HepG2 (cell line): ENCODE measurements around the gene STAT1. TPM values are rescaled to one million over a fixed set of nuclear protein-coding genes. Genes with fewer than 3 reads are reported as not detected.

Experiments used
- TCF7 ChIP-seq: sonication (generic); IDR thresholded peaks from 2 replicates; pipeline ENCODE4 v1.6.1; 2016; ENCODE audit warnings: antibody characterized with exemption, low read depth
- THAP9 ChIP-seq: sonication (generic); formaldehyde crosslinking; IDR thresholded peaks from 2 replicates; pipeline ENCODE4; 2020; ENCODE audit warnings: missing genetic modification reagents, mild to moderate bottlenecking, borderline replicate concordance
- YEATS2 ChIP-seq: sonication (generic); formaldehyde crosslinking; IDR thresholded peaks from 2 replicates; pipeline ENCODE4 v1.4.0; 2020; ENCODE audit warnings: missing genetic modification reagents, borderline replicate concordance
- ZNF24 ChIP-seq: fragments of 450-650 bp; IDR thresholded peaks from 2 replicates; pipeline ENCODE4 v1.6.1; 2017; ENCODE audit warnings: antibody characterized with exemption, mild to moderate bottlenecking
- ZNF318 ChIP-seq: sonication (generic); formaldehyde crosslinking; IDR thresholded peaks from 2 replicates; pipeline ENCODE4 v1.4.0; 2020; ENCODE audit warnings: mild to moderate bottlenecking, missing genetic modification reagents
- ZNF629 ChIP-seq: sonication (generic); formaldehyde crosslinking; conservative IDR thresholded peaks from 2 replicates; pipeline ENCODE4 v1.5.0; 2020; ENCODE audit warnings: missing genetic modification reagents
- ZNF879 ChIP-seq: sonication (generic); formaldehyde crosslinking; IDR thresholded peaks from 2 replicates; pipeline ENCODE4 v1.8.1; 2023; ENCODE audit warnings: missing genetic modification reagents
- polyA plus RNA-seq, 8 experiments: library from polyadenylated mRNA; depleted of rRNA in 3 of 8; stranded (reverse) in 7 of 8; unstranded in 1 of 8; fragments of >200 nt; fragmentation: Illumina TruSeq in 4 of 8; extraction: Trizol in 4 of 8; gene quantifications; 2 replicates each; pipeline versions ENCODE4 v1.2.1 to v1.2.3, GENCODE V29; 2011 to 2016; ENCODE audit warnings: low read depth in 4 of 8, missing spikeins in 1 of 8, mixed read lengths in 1 of 8; ENCODE audit not compliant: insufficient read depth in 1 of 8
- total RNA-seq, 5 experiments: library from RNA; depleted of rRNA; stranded (reverse); fragments of >200 nt; fragmentation: Illumina TruSeq; extraction: Trizol; gene quantifications; 2 replicates each; pipeline ENCODE4 v1.2.3, GENCODE V29; 2016; ENCODE audit warnings: low read depth in 1 of 5

Gene STAT1
- total and polyA plus RNA-seq, 2 of the 13 experiments (the other 11 are each of a cell fraction or from before 2014, with no cell fraction given), result 21.8 to 59.6 TPM

DNA sequence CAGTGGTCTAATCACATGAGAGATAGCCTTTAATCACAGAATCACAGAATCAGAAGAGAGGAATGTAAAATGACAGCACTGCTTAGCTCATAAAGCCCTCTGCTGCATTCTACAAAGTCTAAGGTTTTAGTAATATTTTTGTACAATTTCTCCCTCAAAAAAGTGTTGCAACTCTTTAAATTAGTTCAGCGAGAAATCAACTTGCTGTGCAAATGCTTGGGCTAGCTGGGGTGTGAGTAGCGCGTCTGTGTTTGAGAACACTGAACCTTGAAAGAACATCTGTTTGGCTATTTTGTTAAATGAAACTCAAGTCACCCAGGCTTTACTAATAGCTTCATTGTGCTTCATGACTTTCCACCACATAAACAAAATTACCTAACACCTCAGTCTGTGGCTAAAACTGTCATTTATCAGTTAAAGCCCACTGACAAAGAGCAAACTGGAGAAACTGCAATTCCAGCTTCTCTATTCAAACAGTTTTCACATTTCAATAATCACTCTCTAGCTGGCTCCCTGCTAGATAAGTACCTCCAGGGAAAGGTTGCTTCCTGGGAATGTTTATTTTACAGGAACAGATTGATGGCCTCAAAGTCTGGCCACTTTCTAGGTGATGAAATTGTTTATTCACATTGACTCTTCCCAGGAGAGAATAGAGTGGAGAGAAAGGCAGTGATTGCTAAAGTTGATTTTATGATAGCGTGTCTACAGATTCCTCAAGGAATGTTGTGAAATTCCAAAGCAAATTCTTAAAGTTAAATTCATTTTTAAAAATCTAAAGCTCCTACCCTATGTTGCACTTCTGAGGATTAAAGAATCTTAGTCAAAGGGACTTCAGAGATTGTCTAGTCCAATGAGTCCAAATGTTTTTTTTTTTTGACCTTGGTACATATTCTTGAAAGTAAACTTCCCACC lies 36.0 kb upstream of the STAT1 start (continued):
- TF ChIP-seq ZNF318 (CRISPR knock-in tag) (no peak), ZNF629 (CRISPR knock-in tag) (no peak), ZNF879 (no peak), YEATS2 (CRISPR knock-in tag) (no peak), THAP9 (CRISPR knock-in tag) (no peak), ZNF24 (no peak), TCF7 (peak; percentile 56)
